Ovary (tissue), 9 donors: ENCODE measurements around the gene FNTB. TPM values are rescaled to one million over a fixed set of nuclear protein-coding genes. Genes with fewer than 3 reads are reported as not detected.

ENCODE experiments used
- DNase-seq, 5 donors: peaks; one replicate each; pipeline ENCODE4 v3.0.0-alpha.2; 2019 to 2020
- H3K27ac ChIP-seq, 2 donors: fragments of 200-600 bp; one replicate each; pipeline versions ENCODE4 v1.5.1 to v1.8.0; 2019 to 2022
- H3K27me3 ChIP-seq: fragments of 200-600 bp; one replicate; pipeline ENCODE4 v1.8.0; 2022
- H3K36me3 ChIP-seq: fragments of 200-600 bp; sonication (generic); one replicate; pipeline ENCODE4 v1.5.1; 2019
- H3K4me1 ChIP-seq: one replicate; pipeline ENCODE4 v1.8.1; 2013; ENCODE audit warnings: mild to moderate bottlenecking, moderate library complexity; ENCODE audit not compliant: insufficient read depth
- H3K4me3 ChIP-seq: fragments of 200-600 bp; sonication (generic); one replicate; pipeline ENCODE4 v1.5.1; 2017
- H3K9me3 ChIP-seq, 2 donors: fragments of 200-600 bp in 1 of 2; sonication (generic) in 1 of 2; one replicate each; pipeline versions ENCODE4 v1.5.1 to v1.8.1; 2013 to 2019; ENCODE audit warnings: mild to moderate bottlenecking in 1 of 2, moderate library complexity in 1 of 2
- CTCF ChIP-seq, 3 donors: fragments of 450-650 bp in 2 of 3; fragments of 200-600 bp in 1 of 3; IDR thresholded peaks; one replicate each; pipeline versions ENCODE4 v1.5.1 to v1.8.0; 2016 to 2022; ENCODE audit warnings: antibody characterized with exemption in 3 of 3, mild to moderate bottlenecking in 1 of 3
- EP300 ChIP-seq: sonication (generic); formaldehyde crosslinking; IDR thresholded peaks from one replicate; pipeline ENCODE4 v1.6.1; 2017; ENCODE audit warnings: antibody characterized with exemption
- POLR2A ChIP-seq: fragments of 450-650 bp; IDR thresholded peaks from one replicate; pipeline ENCODE4 v1.6.1; 2017; ENCODE audit warnings: antibody characterized with exemption, mild to moderate bottlenecking, moderate library complexity
- WGBS, 3 donors: extraction: QIAGEN DNeasy Blood & Tissue Kit in 1 of 3; methylation state at CpG; one replicate each; pipeline versions ENCODE4 v1.1.5 to v1.1.7; 2013 to 2017; 5-methylcytosine and 5-hydroxymethylcytosine counted together
- intact Hi-C, 4 donors: fragments of 100-400 bp; cut with DNase I; formaldehyde crosslinking; loops; one replicate each; pipeline versions ENCODE4 v1.11.0 to v1.15.1; 2022 to 2023
- polyA plus RNA-seq, 2 donors: library from polyadenylated mRNA; stranded (reverse); fragments of 200-250 nt in 1 of 2; fragments of 350-450 nt in 1 of 2; fragmentation: Illumina TruSeq in 1 of 2; extraction: RNeasy Lipid Tissue Mini Kit (QIAGEN cat#74804) in 1 of 2; gene quantifications; one replicate each; pipeline ENCODE4 v1.2.3, GENCODE V29; 2013 to 2014
- total RNA-seq, 7 donors: library from RNA; depleted of rRNA in 2 of 7; stranded (reverse); fragments of >200 nt in 2 of 7; fragmentation: NEBNext Ultra II Directional in 3 of 7; extraction: Animal tissue kit (Norgen Biotek cat#: 25700) in 3 of 7; gene quantifications; one replicate each; pipeline versions ENCODE4 v1.1.0 to v1.2.4, GENCODE V29; 2016 to 2023
- donor health status: DM: no; HTN: no; CAD: no; lungs with moderate emphysema.
- donor health status: DM: no; HTN: no; CAD: no.
- donor health status: Bipolar disorder and iron deficiency.
- donor health status: DM: yes; HTN: yes; CAD: no.
- donor health status: DM: no; HTN: no; CAD: no.
- donor health status: DM: yes; HTN: yes; CAD: no.

The FNTB gene
- total and polyA plus RNA-seq, 9 donors: 8.0 to 19.0 (median 14.1) TPM

GRCh38 chr14:65006261-65006721 lies 19.6 kb downstream of the FNTB start:
- intact Hi-C loops: no loop called here
- Histone ChIP-seq H3K9me3 (no peaks in the 10 kb centered on the region), H3K27me3 (no peaks in the 10 kb centered on the region), H3K4me1 (no peaks in the 10 kb centered on the region), H3K36me3 (no peaks in the 10 kb centered on the region), H3K4me3 (no peak overlapping the region), H3K27ac (no peak overlapping the region)
- DNase-seq: no peak
- TF ChIP-seq EP300 (no peak), CTCF (IDR thresholded peaks at IDR 0.05) (no peak), POLR2A (no peak)
- WGBS, 3 donors: 90 to 95% (median 92%) methylated on average over 6 of the region's 6 CpGs

GRCh38 chr14:65007202-65007601 lies 20.5 kb downstream of the FNTB start:
- TF ChIP-seq CTCF (IDR thresholded peaks at IDR 0.05): no peak
- TF ChIP-seq EP300: no peak
- no peak for TF ChIP-seq POLR2A
- H3K36me3 ChIP-seq: no peaks in the 10 kb centered on the region
- no peak overlapping the region for H3K27ac ChIP-seq
- H3K27me3 ChIP-seq: no peaks in the 10 kb centered on the region
- intact Hi-C loops: no loop called here
- 84 to 96% (median 90%) methylated on average over 1 of the region's 1 CpG for WGBS, 3 donors
- no peaks in the 10 kb centered on the region for H3K9me3 ChIP-seq
- DNase-seq: no peak
- no peak overlapping the region for H3K4me3 ChIP-seq
- H3K4me1 ChIP-seq: no peaks in the 10 kb centered on the region

GRCh38 chr14:65010211-65010931 lies 23.7 kb downstream of the FNTB start:
- intact Hi-C loops: no loop called here
- Histone ChIP-seq H3K9me3 (no peaks in the 10 kb centered on the region), H3K4me1 (no peaks in the 10 kb centered on the region), H3K4me3 (no peak overlapping the region), H3K36me3 (no peaks in the 10 kb centered on the region), H3K27ac (no peak overlapping the region), H3K27me3 (no peaks in the 10 kb centered on the region)
- TF ChIP-seq CTCF (IDR thresholded peaks at IDR 0.05) (no peak), POLR2A (no peak), EP300 (no peak)
- 86 to 88% (median 87%) methylated on average over 5 of the region's 5 CpGs for WGBS, 3 donors
- DNase-seq: no peak

GRCh38 chr14:65011538-65011937 lies 24.8 kb downstream of the FNTB start:
- no peaks in the 10 kb centered on the region for H3K9me3 ChIP-seq
- H3K4me3 ChIP-seq: no peak overlapping the region
- H3K27ac ChIP-seq: no peak overlapping the region
- no peak for DNase-seq
- TF ChIP-seq POLR2A: no peak
- TF ChIP-seq EP300: no peak
- no peaks in the 10 kb centered on the region for H3K27me3 ChIP-seq
- no peaks in the 10 kb centered on the region for H3K4me1 ChIP-seq
- WGBS, 3 donors: 46 to 57% (median 50%) methylated on average over 10 of the region's 10 CpGs
- intact Hi-C loops: no loop called here
- no peaks in the 10 kb centered on the region for H3K36me3 ChIP-seq

- Histone ChIP-seq H3K9me3 (no peaks in the 10 kb centered on the region), H3K4me3 (no peak overlapping the region), H3K27me3 (no peaks in the 10 kb centered on the region), H3K36me3 (no peaks in the 10 kb centered on the region), H3K27ac (no peak overlapping the region), H3K4me1 (no peaks in the 10 kb centered on the region)
- intact Hi-C loops: no loop called here
- no peak for DNase-seq
- TF ChIP-seq CTCF (IDR thresholded peaks at IDR 0.05): no peak
- no peak for TF ChIP-seq EP300
- TF ChIP-seq POLR2A: no peak
- WGBS, 3 donors: 75 to 81% (median 76%) methylated on average over 4 of the region's 4 CpGs
Observed at GRCh38 chr14:65012353-65012752, 25.7 kb downstream of the FNTB start.
